ENCODE measurements around the gene CRISPLD2.

CRISPLD2 gene

GRCh38 chr16:84860383-84860782 lies 40.6 kb downstream of the CRISPLD2 start:
- TF ChIP-seq EP300 (IDR thresholded peaks at IDR 0.05; ENCODE audit: borderline replicate concordance) (no peak), TAF1 (IDR thresholded peaks at IDR 0.05; ENCODE audit: low read depth) (no peak), EGR1 (IDR thresholded peaks at IDR 0.05) (no peak), USF1 (IDR thresholded peaks at IDR 0.05) (no peak), ZBTB7A (IDR thresholded peaks at IDR 0.05; ENCODE audit: low read depth) (no peak), FOXM1 (IDR thresholded peaks at IDR 0.05; ENCODE audit: borderline replicate concordance, low read depth) (no peak), MAX (IDR thresholded peaks at IDR 0.05) (no peak), NFIC (IDR thresholded peaks at IDR 0.05) (no peak), TCF12 (IDR thresholded peaks at IDR 0.05; ENCODE audit: low read depth) (no peak), CEBPB (IDR thresholded peaks at IDR 0.05) (no peak), TEAD4 (IDR thresholded peaks at IDR 0.05) (no peak), REST (IDR thresholded peaks at IDR 0.05; ENCODE audit: low read depth) (no peak)

- TF ChIP-seq TCF12 (IDR thresholded peaks at IDR 0.05; ENCODE audit: low read depth) (no peak), REST (IDR thresholded peaks at IDR 0.05; ENCODE audit: low read depth) (no peak), ZBTB7A (IDR thresholded peaks at IDR 0.05; ENCODE audit: low read depth) (no peak), TAF1 (IDR thresholded peaks at IDR 0.05; ENCODE audit: low read depth) (no peak), NFIC (IDR thresholded peaks at IDR 0.05) (no peak), YY1 (IDR thresholded peaks at IDR 0.05; ENCODE audit: low read depth) (no peak), EGR1 (IDR thresholded peaks at IDR 0.05) (no peak), RAD21 (IDR thresholded peaks at IDR 0.05; ENCODE audit: low read depth) (no peak), USF1 (IDR thresholded peaks at IDR 0.05) (no peak), CEBPB (IDR thresholded peaks at IDR 0.05) (no peak), FOXM1 (IDR thresholded peaks at IDR 0.05; ENCODE audit: borderline replicate concordance, low read depth) (no peak), CREB1 (IDR thresholded peaks at IDR 0.05; ENCODE audit: low read depth) (no peak), EP300 (IDR thresholded peaks at IDR 0.05; ENCODE audit: borderline replicate concordance) (no peak), MAX (IDR thresholded peaks at IDR 0.05) (no peak), TEAD4 (IDR thresholded peaks at IDR 0.05) (no peak)
These were observed 41.9 kb downstream of the CRISPLD2 start for GRCh38 chr16:84861671-84862070.

GRCh38 chr16:84862804-84863480 lies 43.2 kb downstream of the CRISPLD2 start:
- TF ChIP-seq MAX (IDR thresholded peaks at IDR 0.05) (no peak), EGR1 (IDR thresholded peaks at IDR 0.05) (no peak), FOXM1 (IDR thresholded peaks at IDR 0.05; ENCODE audit: borderline replicate concordance, low read depth) (no peak), RAD21 (IDR thresholded peaks at IDR 0.05; ENCODE audit: low read depth) (no peak), TCF12 (IDR thresholded peaks at IDR 0.05; ENCODE audit: low read depth) (no peak), USF1 (IDR thresholded peaks at IDR 0.05) (no peak), CREB1 (IDR thresholded peaks at IDR 0.05; ENCODE audit: low read depth) (no peak), EP300 (IDR thresholded peaks at IDR 0.05; ENCODE audit: borderline replicate concordance) (no peak), REST (IDR thresholded peaks at IDR 0.05; ENCODE audit: low read depth) (no peak), ZBTB7A (IDR thresholded peaks at IDR 0.05; ENCODE audit: low read depth) (no peak), TEAD4 (IDR thresholded peaks at IDR 0.05) (no peak), YY1 (IDR thresholded peaks at IDR 0.05; ENCODE audit: low read depth) (no peak), CEBPB (IDR thresholded peaks at IDR 0.05) (no peak), TAF1 (IDR thresholded peaks at IDR 0.05; ENCODE audit: low read depth) (no peak), NFIC (IDR thresholded peaks at IDR 0.05) (no peak)

All from Ishikawa (cell line).